ENCODE data around the gene INPP5A. TPM values are rescaled to one million over a fixed set of nuclear protein-coding genes. Genes with fewer than 3 reads are reported as not detected.

The INPP5A gene
- total RNA-seq, 1 experiment from 2014 or later: 22.6 TPM

DNA sequence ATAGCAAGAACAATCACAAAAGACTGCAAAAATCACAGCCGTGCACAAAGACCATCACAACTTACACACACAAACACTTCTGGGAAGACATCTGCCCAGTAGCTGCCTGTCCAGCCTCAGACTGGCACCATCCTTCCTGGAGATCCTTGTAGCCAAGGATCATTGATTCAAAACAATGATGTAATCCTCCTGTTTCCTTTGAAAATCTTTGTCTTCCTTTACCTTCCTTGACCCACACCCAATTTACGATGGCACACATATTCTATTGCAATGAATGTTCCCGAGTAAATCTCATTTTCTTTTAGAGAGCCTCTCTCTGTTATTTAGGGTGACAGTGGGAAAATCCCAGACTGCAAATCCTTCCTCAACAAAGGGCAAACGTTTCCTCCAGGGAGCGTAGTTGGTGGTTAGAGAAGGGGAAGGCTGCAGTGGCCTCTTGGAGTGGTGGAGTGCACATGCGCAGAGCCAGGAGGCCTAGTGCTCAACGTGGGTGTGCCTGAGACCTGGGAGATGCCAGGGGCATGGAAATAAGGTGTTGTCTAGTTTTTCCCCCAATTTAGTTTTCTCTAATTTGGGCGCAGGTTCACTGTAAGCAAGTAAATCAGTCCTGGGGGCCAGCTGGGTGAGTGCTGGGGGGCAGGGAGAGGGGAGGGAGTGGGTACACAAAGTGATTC lies 3.1 kb upstream of the INPP5A start:
- H3K4me3 ChIP-seq (ENCODE audit: low read length): no peak overlapping the region
- H3K4me2 ChIP-seq (ENCODE audit: low read length): 0 out of 2 replicates have a peak overlapping the region, but pooled peaks have one; percentile 17
- H3K4me1 ChIP-seq (ENCODE audit: insufficient read depth, low read length): peaks cover 62% of the 10 kb centered on the region
- H3K36me3 ChIP-seq (ENCODE audit: low read depth, low read length): no peaks in the 10 kb centered on the region
- no peak overlapping the region for H3K9ac ChIP-seq (ENCODE audit: low read length)
- H3F3A ChIP-seq (ENCODE audit: low read length, unreplicated experiment): no peaks in the 10 kb centered on the region
- no peak for TF ChIP-seq EZH2phosphoT487 (IDR thresholded peaks at IDR 0.05; ENCODE audit: borderline replicate concordance, low read length)
- TF ChIP-seq CTCF (conservative IDR thresholded peaks at IDR 0.05; ENCODE audit: low read depth, low read length): no peak
- no peak for TF ChIP-seq EZH2 (IDR thresholded peaks at IDR 0.05; ENCODE audit: low read length, unreplicated experiment)
- intact Hi-C loops (cut with micrococcal nuclease): loop anchor here (5.0 kb wide), 1 partner anchor 77 kb away; no protein-coding TSS in a partner anchor
- H2AFZ ChIP-seq (ENCODE audit: low read length): no peak overlapping the region
- ATAC-seq (no peak), DNase-seq (no peak)
- peaks cover 11% of the 10 kb centered on the region for H4K20me1 ChIP-seq (ENCODE audit: low read length)
- ChIA-PET CTCF (no interaction called here), POLR2A (ENCODE audit: unreplicated experiment) (no interaction called here)
- H3K27ac ChIP-seq (ENCODE audit: low read length): no peak overlapping the region
- peaks cover 40% of the 10 kb centered on the region for H3K79me2 ChIP-seq (ENCODE audit: low read length)
- H3K27me3 ChIP-seq (ENCODE audit: low read length): no peaks in the 10 kb centered on the region
- H3K9me3 ChIP-seq (ENCODE audit: low read length): no peaks in the 10 kb centered on the region
- BruUV-seq (replicated peaks): no TSS peak
- H3K9me2 ChIP-seq (replicated peaks; ENCODE audit: low read length): no peaks in the 10 kb centered on the region

- intact Hi-C loops (cut with micrococcal nuclease): loop anchor here (5.0 kb wide), 1 partner anchor 78 kb away; no protein-coding TSS in a partner anchor
- ATAC-seq: no peak
- H3K27me3 ChIP-seq (ENCODE audit: low read length): no peaks in the 10 kb centered on the region
Observed at GRCh38 chr10:132535065-132535651, 2.4 kb upstream of the INPP5A start.

More at GRCh38 chr10:132535065-132535651, 2.4 kb upstream of the INPP5A start:
- peaks cover 42% of the 10 kb centered on the region for H3K79me2 ChIP-seq (ENCODE audit: low read length)
- no peaks in the 10 kb centered on the region for H3K9me3 ChIP-seq (ENCODE audit: low read length)
- H2AFZ ChIP-seq (ENCODE audit: low read length): no peak overlapping the region
- H3F3A ChIP-seq (ENCODE audit: low read length, unreplicated experiment): no peaks in the 10 kb centered on the region
- no peak for TF ChIP-seq EZH2phosphoT487 (IDR thresholded peaks at IDR 0.05; ENCODE audit: borderline replicate concordance, low read length)
- no peak for TF ChIP-seq CTCF (conservative IDR thresholded peaks at IDR 0.05; ENCODE audit: low read depth, low read length)
- no peak for TF ChIP-seq EZH2 (IDR thresholded peaks at IDR 0.05; ENCODE audit: low read length, unreplicated experiment)
- POLR2A ChIA-PET (ENCODE audit: unreplicated experiment): no interaction called here
- BruUV-seq (replicated peaks): no TSS peak
- no peak for DNase-seq
- no peaks in the 10 kb centered on the region for H3K9me2 ChIP-seq (replicated peaks; ENCODE audit: low read length)
- no peak overlapping the region for H3K9ac ChIP-seq (ENCODE audit: low read length)
- H3K27ac ChIP-seq (ENCODE audit: low read length): no peak overlapping the region
- CTCF ChIA-PET: no interaction called here
- no peak overlapping the region; the same call in 1 of the 2 replicates for H3K4me3 ChIP-seq (ENCODE audit: low read length)
- no peaks in the 10 kb centered on the region for H3K36me3 ChIP-seq (ENCODE audit: low read depth, low read length)
- peaks cover 13% of the 10 kb centered on the region for H4K20me1 ChIP-seq (ENCODE audit: low read length)
- H3K4me1 ChIP-seq (ENCODE audit: insufficient read depth, low read length): peaks cover 68% of the 10 kb centered on the region
- peak overlapping the region; percentile 98 for H3K4me2 ChIP-seq (ENCODE audit: low read length)

All from PC-3 (cell line).